ENCODE data around the gene CYP4F2. TPM values are rescaled to one million over a fixed set of nuclear protein-coding genes. Genes with fewer than 3 reads are reported as not detected.
"Not testable (repeated sequence)": the region's sequence is repeated elsewhere in the genome, so short reads cannot be mapped to it uniquely, and the experiment has no call there.

Gene CYP4F2
- total RNA-seq, 1 donor from 2014 or later = not detected

- no peak for DNase-seq (ENCODE audit: low read depth in 2 of 2)
Measured at GRCh38 chr19:15900504-15900903, 2.6 kb upstream of the CYP4F2 start.

- DNase-seq (ENCODE audit: low read depth in 2 of 2) = not testable (repeated sequence)
Measured at GRCh38 chr19:15900032-15900431, 2.2 kb upstream of the CYP4F2 start.

GRCh38 chr19:15899561-15899960, 1.7 kb upstream of the CYP4F2 start:
- DNase-seq (ENCODE audit: low read depth in 2 of 2) = not testable (repeated sequence)

- no peak for DNase-seq (ENCODE audit: low read depth in 2 of 2)
Measured at GRCh38 chr19:15897026-15897737, 692 bp downstream of the CYP4F2 start.

- no peak for DNase-seq (ENCODE audit: low read depth in 2 of 2)
Measured at GRCh38 chr19:15895876-15896430, 1.9 kb downstream of the CYP4F2 start.

- no peak for DNase-seq (ENCODE audit: low read depth in 2 of 2)
Measured at GRCh38 chr19:15894359-15894758, 3.5 kb downstream of the CYP4F2 start.

GRCh38 chr19:15893477-15893876, 4.4 kb downstream of the CYP4F2 start:
- no peak for DNase-seq (ENCODE audit: low read depth in 2 of 2)

- DNase-seq (ENCODE audit: low read depth in 2 of 2) = no peak
Measured at GRCh38 chr19:15892012-15892411, 5.9 kb downstream of the CYP4F2 start.

- DNase-seq (ENCODE audit: low read depth in 2 of 2) = no peak
Measured at GRCh38 chr19:15891434-15891833, 6.4 kb downstream of the CYP4F2 start.

GRCh38 chr19:15889339-15889738, 8.5 kb downstream of the CYP4F2 start:
- not testable (repeated sequence) for DNase-seq (ENCODE audit: low read depth in 2 of 2)

- DNase-seq (ENCODE audit: low read depth in 2 of 2) = no peak
Measured at GRCh38 chr19:15885919-15886318, 12.0 kb downstream of the CYP4F2 start.

GRCh38 chr19:15885167-15885566, 12.7 kb downstream of the CYP4F2 start:
- DNase-seq (ENCODE audit: low read depth in 2 of 2) = no peak

- not testable (repeated sequence) for DNase-seq (ENCODE audit: low read depth in 2 of 2)
Measured at GRCh38 chr19:15883329-15883728, 14.5 kb downstream of the CYP4F2 start.

GRCh38 chr19:15874821-15875474, 22.9 kb downstream of the CYP4F2 start:
- no peak for DNase-seq (ENCODE audit: low read depth in 2 of 2)

GRCh38 chr19:15873771-15874170, 24.1 kb downstream of the CYP4F2 start:
- DNase-seq (ENCODE audit: low read depth in 2 of 2) = not testable (repeated sequence)

- DNase-seq (ENCODE audit: low read depth in 2 of 2) = no peak
Measured at GRCh38 chr19:15871570-15871969, 26.3 kb downstream of the CYP4F2 start.

- DNase-seq (ENCODE audit: low read depth in 2 of 2) = no peak
Measured at GRCh38 chr19:15869873-15870272, 28.0 kb downstream of the CYP4F2 start.

- DNase-seq (ENCODE audit: low read depth in 2 of 2) = peak; percentile 12 to 48
Measured at GRCh38 chr19:15869109-15869555, 28.7 kb downstream of the CYP4F2 start.

GRCh38 chr19:15866636-15867035, 31.2 kb downstream of the CYP4F2 start:
- DNase-seq (ENCODE audit: low read depth in 2 of 2) = no peak

- no peak for DNase-seq (ENCODE audit: low read depth in 2 of 2)
Measured at GRCh38 chr19:15864824-15865223, 33.0 kb downstream of the CYP4F2 start.

GRCh38 chr19:15863272-15863671, 34.6 kb downstream of the CYP4F2 start:
- no peak for DNase-seq (ENCODE audit: low read depth in 2 of 2)

- DNase-seq (ENCODE audit: low read depth in 2 of 2) = no peak
Measured at GRCh38 chr19:15862444-15862843, 35.4 kb downstream of the CYP4F2 start.

GRCh38 chr19:15860522-15860921, 37.4 kb downstream of the CYP4F2 start:
- DNase-seq (ENCODE audit: low read depth in 2 of 2) = no peak

All from dermis microvascular lymphatic vessel endothelial cell (primary cell).